Measurements from ENCODE around the gene SOX6.
"Not testable (repeated sequence)": the region's sequence is repeated elsewhere in the genome, so short reads cannot be mapped to it uniquely, and the experiment has no call there.

Gene SOX6

DNA sequence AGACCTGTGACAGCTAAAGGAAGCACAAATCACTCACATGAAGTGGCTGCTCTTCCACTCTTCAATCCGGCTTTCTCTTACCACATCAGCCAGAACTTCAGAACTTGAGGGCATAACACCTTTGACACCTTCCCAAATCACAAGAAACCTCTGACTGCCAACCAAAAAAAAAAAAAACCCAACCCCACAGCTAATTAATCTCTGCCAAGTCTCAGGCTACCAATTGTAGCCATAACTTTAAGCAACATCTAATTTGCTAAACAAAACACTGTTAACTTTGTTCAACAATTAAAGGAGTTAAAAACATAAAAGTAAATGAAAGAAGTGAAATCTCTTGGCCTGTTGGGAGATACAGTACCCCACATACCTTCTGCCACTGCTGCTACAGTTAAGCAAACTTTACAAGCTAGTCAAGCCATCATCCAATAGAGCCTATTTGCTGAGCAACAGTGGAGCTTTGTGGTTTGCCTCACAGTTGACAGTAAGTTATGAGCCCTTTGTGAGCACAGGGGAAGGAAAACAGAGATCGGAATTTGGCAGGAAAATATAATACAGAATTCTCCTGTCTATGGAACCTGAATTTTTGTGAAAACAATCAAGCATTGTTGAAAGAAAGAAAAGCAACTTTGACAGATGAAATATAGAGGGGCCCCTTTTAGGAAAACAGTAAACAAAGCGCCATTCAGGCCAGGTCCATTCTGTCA is at the start of gene SOX6:
SOX6 (minus strand) TSS at position 490 of the 704 bp plus-strand sequence. CDS start 15,298 bp downstream, outside the sequence.
- H3K27ac Mint-ChIP-seq, result no peak within 1 kb of the TSS
- no peaks in the 10 kb centered on the region for H3K4me1 Mint-ChIP-seq (ENCODE audit: low read depth)
- H3K4me3 Mint-ChIP-seq, result no peak within 1 kb of the TSS
- peaks cover 3% of the 10 kb centered on the region for H3K9me3 Mint-ChIP-seq (ENCODE audit: low read depth)
- no peaks in the 10 kb centered on the region for H3K36me3 Mint-ChIP-seq
- H3K27me3 Mint-ChIP-seq, result no peaks in the 10 kb centered on the region

DNA sequence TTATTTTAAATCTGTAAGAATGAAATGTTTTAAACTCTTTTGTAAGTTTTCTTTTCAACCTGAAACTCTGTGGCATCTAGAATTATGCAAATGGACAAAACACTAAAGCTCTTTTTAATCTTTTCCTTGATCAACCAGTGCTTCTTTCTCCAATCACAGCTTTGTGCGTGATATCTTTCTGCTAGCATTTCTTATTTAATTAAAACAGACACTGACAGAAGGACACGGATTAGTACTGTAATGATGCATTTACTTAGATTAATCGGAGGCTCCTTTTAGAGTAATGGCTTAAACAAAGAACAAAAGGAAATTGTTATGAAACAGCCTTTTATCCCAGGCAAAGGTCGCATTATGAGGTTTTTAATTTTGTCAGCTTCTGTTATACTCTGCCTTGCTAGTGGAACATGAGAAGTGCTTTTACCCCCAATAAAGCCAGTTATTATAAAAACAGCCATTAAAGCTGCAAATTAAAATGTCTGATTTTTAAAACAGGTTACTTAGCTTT is 48.5 kb upstream of the SOX6 start:
- Mint-ChIP-seq H3K4me3 (no peak overlapping the region), H3K27ac (no peak overlapping the region), H3K36me3 (no peaks in the 10 kb centered on the region), H3K4me1 (ENCODE audit: low read depth) (no peaks in the 10 kb centered on the region), H3K9me3 (ENCODE audit: low read depth) (peaks cover 4% of the 10 kb centered on the region), H3K27me3 (no peaks in the 10 kb centered on the region)

DNA sequence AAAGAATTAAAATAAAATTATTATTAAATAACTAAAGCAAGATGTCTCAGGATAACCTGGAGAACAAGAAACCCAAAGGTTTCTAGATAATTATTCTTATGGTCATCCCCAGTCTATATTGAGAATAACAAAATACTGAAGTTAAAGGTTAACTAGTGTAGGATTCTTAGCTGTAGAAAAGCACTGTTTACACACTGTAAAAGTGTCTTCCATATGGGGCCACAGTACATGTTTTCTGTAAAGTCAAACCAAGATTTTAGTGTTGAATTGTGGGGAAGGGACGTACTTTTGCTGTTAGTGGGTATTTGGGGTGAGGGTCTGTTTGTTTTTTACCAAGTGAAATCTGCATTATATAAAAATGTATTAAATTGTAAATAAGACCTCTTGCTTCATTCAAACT is 47.5 kb upstream of the SOX6 start:
- H3K4me3 Mint-ChIP-seq, result no peak overlapping the region
- H3K36me3 Mint-ChIP-seq, result no peaks in the 10 kb centered on the region
- no peaks in the 10 kb centered on the region for H3K27me3 Mint-ChIP-seq
- peaks cover 4% of the 10 kb centered on the region for H3K9me3 Mint-ChIP-seq (ENCODE audit: low read depth)
- no peaks in the 10 kb centered on the region for H3K4me1 Mint-ChIP-seq (ENCODE audit: low read depth)
- H3K27ac Mint-ChIP-seq, result no peak overlapping the region

DNA sequence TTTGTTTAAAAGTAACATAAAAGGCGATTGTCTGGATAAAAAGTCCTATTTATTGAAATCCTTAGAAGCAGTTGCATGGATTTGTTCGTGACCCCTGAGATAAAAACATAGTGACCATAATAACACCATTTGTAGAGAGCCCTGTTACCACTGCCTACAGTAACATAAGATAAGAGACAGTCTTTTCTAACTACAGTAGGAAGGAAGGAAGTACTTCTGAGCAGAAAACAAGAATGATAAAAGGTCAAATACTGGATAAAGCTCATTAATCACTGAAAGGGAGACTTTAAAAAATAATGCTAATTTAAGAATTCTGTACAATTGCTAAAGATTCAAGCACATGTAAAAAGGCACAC is 47.1 kb upstream of the SOX6 start:
- Mint-ChIP-seq H3K27me3 (no peaks in the 10 kb centered on the region), H3K9me3 (ENCODE audit: low read depth) (peaks cover 4% of the 10 kb centered on the region), H3K4me3 (no peak overlapping the region), H3K4me1 (ENCODE audit: low read depth) (no peaks in the 10 kb centered on the region), H3K27ac (no peak overlapping the region), H3K36me3 (no peaks in the 10 kb centered on the region)

DNA sequence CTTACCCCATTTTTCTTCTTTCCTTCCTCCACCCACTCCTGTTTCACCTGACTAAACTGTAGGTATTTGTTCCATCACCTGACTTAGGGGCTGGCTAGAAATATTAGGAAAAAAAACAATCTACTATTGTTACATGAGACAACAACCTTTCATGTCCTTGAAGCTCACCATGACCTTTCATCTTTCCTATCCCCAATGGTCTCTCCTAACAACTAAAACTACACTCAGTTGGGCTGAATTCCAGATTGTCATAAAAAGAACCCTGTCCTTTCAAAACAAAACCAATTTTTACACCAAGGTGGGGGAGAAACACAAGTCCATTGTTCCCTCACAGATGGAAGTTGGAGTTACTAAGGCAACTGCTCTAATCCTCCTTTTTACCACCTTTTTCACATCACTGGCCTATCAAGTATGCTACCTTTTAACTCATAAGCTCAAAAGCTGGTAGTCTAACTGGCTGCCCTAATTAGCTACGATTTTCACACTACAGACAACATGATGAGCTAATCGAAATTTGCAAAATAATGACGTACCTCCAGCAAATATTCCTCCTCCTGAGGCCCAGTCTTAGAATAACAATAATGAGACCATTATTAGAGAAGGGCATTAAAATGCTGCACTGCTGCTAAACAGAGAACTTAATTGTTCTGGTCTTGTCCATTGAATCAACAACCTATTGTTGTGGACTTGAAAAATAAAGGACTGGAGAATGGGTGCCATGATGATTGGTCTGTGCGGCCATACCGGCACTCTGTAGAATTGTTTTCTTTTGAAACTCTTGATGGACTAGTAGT is 46.5 kb upstream of the SOX6 start:
- H3K4me1 Mint-ChIP-seq (ENCODE audit: low read depth), result no peaks in the 10 kb centered on the region
- no peak overlapping the region for H3K4me3 Mint-ChIP-seq
- H3K9me3 Mint-ChIP-seq (ENCODE audit: low read depth), result peaks cover 8% of the 10 kb centered on the region
- no peaks in the 10 kb centered on the region for H3K36me3 Mint-ChIP-seq
- no peaks in the 10 kb centered on the region for H3K27me3 Mint-ChIP-seq
- no peak overlapping the region for H3K27ac Mint-ChIP-seq

DNA sequence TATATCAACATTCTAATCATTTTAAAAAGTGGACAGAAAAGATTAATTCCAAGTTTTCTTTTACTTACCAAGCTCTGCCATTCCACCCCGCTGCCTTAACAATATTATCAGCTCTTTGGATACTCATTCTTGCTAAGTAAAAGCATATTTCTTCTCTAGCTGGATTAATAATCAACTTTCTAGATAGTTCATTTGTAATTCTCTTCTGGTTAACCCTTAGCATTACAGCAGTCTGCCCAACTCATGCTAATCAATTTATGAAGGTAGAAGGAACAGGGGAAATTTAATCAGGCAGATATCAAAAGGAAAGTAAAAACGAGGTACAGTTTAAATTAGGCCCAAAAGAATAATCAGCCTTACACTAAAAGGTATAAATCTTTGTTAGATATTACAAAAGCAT is 41.0 kb upstream of the SOX6 start:
- Mint-ChIP-seq H3K4me1 (ENCODE audit: low read depth) (no peaks in the 10 kb centered on the region), H3K36me3 (no peaks in the 10 kb centered on the region), H3K27ac (no peak overlapping the region), H3K4me3 (no peak overlapping the region), H3K27me3 (no peaks in the 10 kb centered on the region), H3K9me3 (ENCODE audit: low read depth) (peaks cover 5% of the 10 kb centered on the region)

DNA sequence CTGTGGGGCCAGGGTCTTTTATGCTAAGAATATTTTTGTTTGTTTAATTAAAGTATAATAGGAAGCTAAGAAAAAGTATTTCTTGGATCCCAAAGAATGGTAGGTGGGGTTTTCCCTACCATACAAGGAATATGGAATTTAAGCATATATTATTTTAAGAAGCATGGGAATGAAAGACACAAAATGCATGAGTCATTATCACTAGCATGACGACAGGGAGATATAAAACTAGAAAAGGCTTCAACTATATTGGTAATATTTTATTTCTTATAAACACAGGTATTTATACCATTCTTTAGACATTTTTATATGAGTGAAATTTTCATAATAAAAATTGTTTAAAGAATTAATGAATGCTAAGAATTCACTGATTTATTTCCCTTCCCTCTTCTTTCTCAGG is 39.3 kb upstream of the SOX6 start:
- peaks cover 9% of the 10 kb centered on the region for H3K9me3 Mint-ChIP-seq (ENCODE audit: low read depth)
- no peaks in the 10 kb centered on the region for H3K36me3 Mint-ChIP-seq

DNA sequence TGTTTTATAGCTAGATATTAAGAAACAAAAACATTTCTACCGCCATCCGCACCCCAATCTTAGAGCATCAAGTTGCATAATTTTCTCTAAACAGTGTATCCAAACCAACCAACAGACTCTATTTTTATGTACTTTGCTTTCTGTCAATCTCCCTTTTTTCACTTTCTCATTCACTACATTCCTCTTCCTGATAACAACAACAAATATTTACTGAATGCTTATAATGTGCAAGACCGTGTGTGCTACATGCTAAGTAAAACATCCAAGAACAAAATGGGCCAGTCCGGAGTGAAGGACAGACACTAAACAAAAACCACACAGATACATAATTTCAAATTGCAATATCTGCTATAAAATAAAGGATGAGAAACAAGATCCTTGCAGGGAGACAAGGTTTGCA is 38.6 kb upstream of the SOX6 start:
- no peak overlapping the region for H3K27ac Mint-ChIP-seq
- H3K27me3 Mint-ChIP-seq, result no peaks in the 10 kb centered on the region
- H3K9me3 Mint-ChIP-seq (ENCODE audit: low read depth), result peaks cover 13% of the 10 kb centered on the region
- H3K4me3 Mint-ChIP-seq, result no peak overlapping the region
- no peaks in the 10 kb centered on the region for H3K4me1 Mint-ChIP-seq (ENCODE audit: low read depth)
- no peaks in the 10 kb centered on the region for H3K36me3 Mint-ChIP-seq

More for the DNA sequence above, 39.3 kb upstream of the SOX6 start:
- no peaks in the 10 kb centered on the region for H3K4me1 Mint-ChIP-seq (ENCODE audit: low read depth)
- H3K27ac Mint-ChIP-seq, result no peak overlapping the region
- H3K27me3 Mint-ChIP-seq, result no peaks in the 10 kb centered on the region
- H3K4me3 Mint-ChIP-seq, result no peak overlapping the region

DNA sequence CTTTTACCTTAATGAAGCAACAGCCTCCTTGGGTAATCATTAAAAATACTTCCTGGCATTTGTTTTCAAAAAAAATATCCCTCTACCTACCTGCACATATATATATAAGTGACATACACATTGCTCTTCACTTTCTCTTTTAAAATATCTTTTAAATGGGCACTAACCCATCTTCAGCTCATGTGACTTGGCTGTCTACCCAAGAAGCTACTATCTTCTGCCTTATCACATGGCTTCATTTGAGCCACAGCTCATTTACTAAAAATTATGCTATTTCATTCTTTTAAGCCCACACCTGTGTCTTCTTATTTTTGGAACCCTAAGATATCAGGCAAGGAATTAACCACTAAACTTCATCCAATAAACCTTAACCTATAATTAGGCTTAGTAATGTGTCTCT is 37.0 kb upstream of the SOX6 start:
- Mint-ChIP-seq H3K27ac (no peak overlapping the region), H3K4me3 (no peak overlapping the region), H3K36me3 (no peaks in the 10 kb centered on the region), H3K4me1 (ENCODE audit: low read depth) (no peaks in the 10 kb centered on the region), H3K27me3 (no peaks in the 10 kb centered on the region), H3K9me3 (ENCODE audit: low read depth) (peaks cover 20% of the 10 kb centered on the region)

DNA sequence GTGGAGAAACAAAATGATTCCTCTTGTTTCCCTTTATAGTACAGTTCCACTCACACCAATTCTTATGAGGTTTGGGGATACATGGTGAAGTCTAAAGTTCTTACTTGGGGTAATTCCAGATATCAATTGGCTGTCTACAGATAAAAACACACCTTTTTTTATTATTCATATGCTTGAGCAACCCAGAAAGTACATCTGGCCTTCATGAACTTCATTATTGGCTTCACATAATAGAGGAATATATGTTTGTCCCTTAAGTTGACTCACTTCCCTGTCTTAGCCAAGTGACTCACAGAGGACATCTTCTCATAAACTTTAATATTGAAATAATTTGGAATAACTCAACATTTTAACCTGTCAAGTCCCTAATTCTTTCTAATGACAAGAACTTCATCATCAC is 36.3 kb upstream of the SOX6 start:
- no peak overlapping the region for H3K27ac Mint-ChIP-seq
- H3K4me1 Mint-ChIP-seq (ENCODE audit: low read depth), result no peaks in the 10 kb centered on the region
- H3K27me3 Mint-ChIP-seq, result no peaks in the 10 kb centered on the region
- no peaks in the 10 kb centered on the region for H3K36me3 Mint-ChIP-seq
- no peak overlapping the region for H3K4me3 Mint-ChIP-seq
- H3K9me3 Mint-ChIP-seq (ENCODE audit: low read depth), result peaks cover 15% of the 10 kb centered on the region

DNA sequence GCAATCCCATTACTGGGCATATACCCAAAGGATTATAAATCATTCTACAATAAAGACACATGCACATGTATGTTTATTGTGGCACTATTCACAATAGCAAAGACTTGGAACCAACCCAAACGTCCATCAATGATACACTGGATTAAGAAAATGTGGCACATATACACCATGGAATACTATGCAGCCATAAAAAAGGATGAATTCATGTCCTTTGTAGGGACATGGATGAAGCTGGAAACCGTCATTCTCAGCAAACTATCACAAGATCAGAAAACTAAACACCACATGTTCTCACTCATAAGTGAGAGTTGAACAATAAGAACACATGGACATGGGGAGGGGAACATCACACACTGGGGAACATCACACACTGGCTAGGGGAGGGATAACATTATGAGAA is 34.5 kb upstream of the SOX6 start:
- not testable (repeated sequence) for H3K36me3 Mint-ChIP-seq
- H3K9me3 Mint-ChIP-seq (ENCODE audit: low read depth), result peaks cover 15% of the 10 kb centered on the region

DNA sequence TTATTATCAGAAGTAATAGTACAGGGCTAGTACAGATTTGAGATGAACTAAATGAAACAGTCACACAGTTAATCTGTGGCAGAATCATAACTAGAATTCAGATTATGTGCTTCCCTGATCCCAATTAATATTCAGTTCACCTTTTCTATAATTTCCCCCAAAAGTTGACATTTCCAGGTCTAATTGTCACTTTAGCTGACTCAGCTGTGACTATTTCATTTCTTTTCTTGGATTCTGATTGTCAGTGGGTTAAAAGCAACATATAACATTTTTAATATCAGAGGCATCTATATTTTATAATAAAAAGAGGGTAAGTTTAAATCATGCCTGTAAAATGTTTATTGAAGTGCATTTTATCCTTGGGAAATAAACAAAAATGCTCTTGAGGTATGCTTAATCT is 28.8 kb upstream of the SOX6 start:
- Mint-ChIP-seq H3K4me3 (no peak overlapping the region), H3K27me3 (no peaks in the 10 kb centered on the region), H3K9me3 (ENCODE audit: low read depth) (peaks cover 7% of the 10 kb centered on the region), H3K4me1 (ENCODE audit: low read depth) (no peaks in the 10 kb centered on the region), H3K27ac (no peak overlapping the region), H3K36me3 (no peaks in the 10 kb centered on the region)

More for the DNA sequence above, 34.5 kb upstream of the SOX6 start:
- H3K27ac Mint-ChIP-seq; H3K27me3 Mint-ChIP-seq; H3K4me1 Mint-ChIP-seq (ENCODE audit: low read depth); H3K4me3 Mint-ChIP-seq: not testable (repeated sequence)

DNA sequence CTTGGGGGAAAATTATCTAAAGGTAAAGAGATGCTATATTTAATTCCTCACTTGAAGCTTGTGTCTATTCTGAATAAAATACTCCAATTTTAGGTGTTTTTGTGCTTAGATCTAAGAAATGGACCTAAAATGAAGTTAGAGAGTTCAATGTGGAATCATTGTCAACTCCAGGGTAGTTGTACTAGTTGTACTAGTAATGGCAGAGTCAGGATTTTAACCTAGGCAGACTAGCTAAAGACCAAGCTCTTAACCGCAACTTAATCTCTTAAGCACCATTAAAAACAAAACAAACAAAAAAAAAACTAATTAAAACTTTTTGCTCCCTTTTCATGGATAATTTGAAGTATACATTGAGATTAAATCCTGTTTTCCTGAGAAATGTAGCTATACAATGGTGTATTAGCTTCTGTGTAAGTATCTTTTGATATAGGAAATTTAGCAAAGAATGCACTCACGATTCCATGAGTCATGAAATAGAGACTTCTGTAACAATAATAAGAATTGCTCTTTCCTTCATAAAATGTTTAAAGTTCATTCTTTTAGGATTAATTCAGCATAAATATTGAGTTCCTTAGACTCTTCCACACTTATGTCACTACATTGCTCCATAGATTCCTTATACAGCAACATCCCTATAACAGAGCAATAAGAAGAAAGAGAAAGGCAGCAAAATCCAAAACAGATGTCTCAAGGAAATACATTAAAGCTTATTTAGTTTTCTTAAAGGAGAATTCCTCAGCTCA is 26.5 kb upstream of the SOX6 start:
- H3K4me3 Mint-ChIP-seq, result no peak overlapping the region
- no peak overlapping the region for H3K27ac Mint-ChIP-seq
- H3K4me1 Mint-ChIP-seq (ENCODE audit: low read depth), result no peaks in the 10 kb centered on the region
- H3K36me3 Mint-ChIP-seq, result no peaks in the 10 kb centered on the region
- peaks cover 3% of the 10 kb centered on the region for H3K9me3 Mint-ChIP-seq (ENCODE audit: low read depth)
- no peaks in the 10 kb centered on the region for H3K27me3 Mint-ChIP-seq

DNA sequence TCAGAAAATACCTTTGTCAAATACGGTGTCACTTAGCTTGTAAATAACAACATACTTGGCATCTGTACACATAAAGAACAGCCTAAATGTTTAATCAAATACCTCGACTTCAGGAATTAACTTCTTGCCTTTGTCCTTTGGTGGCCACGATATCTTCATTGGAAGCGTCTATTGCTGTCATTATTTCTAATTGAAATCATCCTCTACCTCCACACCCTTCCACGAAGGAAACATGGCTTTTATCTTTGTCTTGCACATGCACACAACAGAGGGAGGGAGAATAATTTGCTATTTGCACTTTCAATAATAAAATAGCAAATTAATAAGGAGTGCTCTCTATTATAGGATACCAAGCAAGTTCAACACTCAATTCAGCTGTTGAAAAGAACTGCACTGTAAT is 25.8 kb upstream of the SOX6 start:
- no peaks in the 10 kb centered on the region for H3K4me1 Mint-ChIP-seq (ENCODE audit: low read depth)
- H3K36me3 Mint-ChIP-seq, result no peaks in the 10 kb centered on the region
- no peak overlapping the region for H3K27ac Mint-ChIP-seq
- peaks cover 6% of the 10 kb centered on the region for H3K9me3 Mint-ChIP-seq (ENCODE audit: low read depth)
- no peaks in the 10 kb centered on the region for H3K27me3 Mint-ChIP-seq
- H3K4me3 Mint-ChIP-seq, result no peak overlapping the region

DNA sequence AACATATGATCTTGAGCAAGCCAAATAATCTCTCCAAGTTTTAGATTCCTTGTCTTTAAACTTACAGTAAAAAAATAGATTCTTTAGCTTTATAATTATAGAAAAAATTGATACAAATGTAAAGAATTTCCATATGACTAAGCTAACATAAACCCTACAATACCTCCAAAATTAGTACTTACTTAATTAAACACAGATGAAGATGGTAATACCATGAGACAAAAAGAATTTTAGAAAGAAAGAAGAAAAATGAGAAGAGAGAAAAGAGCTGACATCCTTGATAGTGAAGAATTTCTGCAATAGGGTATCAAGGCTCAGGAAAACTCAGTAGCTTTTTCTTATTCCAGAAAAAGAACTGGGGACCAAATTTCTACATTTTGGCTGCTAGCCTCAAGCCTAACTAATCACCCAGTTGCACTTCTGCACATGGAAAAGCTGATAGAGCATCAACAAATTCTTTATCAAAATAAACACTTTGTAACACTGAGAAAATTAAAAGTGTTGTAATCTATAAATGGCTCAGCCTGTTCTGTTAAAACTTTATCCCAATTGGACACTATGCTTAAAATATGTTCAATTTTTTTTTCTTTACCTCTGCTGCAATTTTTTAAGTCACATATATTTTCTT is 24.7 kb upstream of the SOX6 start:
- Mint-ChIP-seq H3K36me3 (no peaks in the 10 kb centered on the region), H3K27me3 (no peaks in the 10 kb centered on the region), H3K9me3 (ENCODE audit: low read depth) (peaks cover 13% of the 10 kb centered on the region), H3K4me3 (no peak overlapping the region), H3K27ac (no peak overlapping the region), H3K4me1 (ENCODE audit: low read depth) (no peaks in the 10 kb centered on the region)
